T-helper 2 cell treated with Interferon-gamma antibody and Interleukin-4, amounts not matched to agents 5 μg/mL and 100 μg/mL, for 36 hours (primary cell): Measurements from ENCODE around the gene WRNIP1.
A peak's percentile ranks its signal among the peaks of the same experiment; 100 is the strongest.

Source experiments
- DNase-seq: peaks from one replicate; pipeline ENCODE4 v3.0.0; 2021; ENCODE audit warnings: low spot score
- H3K27ac Mint-ChIP-seq: one replicate; pipeline ENCODE4 v1.8.0; 2021; ENCODE audit warnings: mild to moderate bottlenecking, mixed read lengths
- H3K27me3 Mint-ChIP-seq: one replicate; pipeline ENCODE4 v1.8.0; 2021; ENCODE audit warnings: low read depth, mixed read lengths
- H3K36me3 Mint-ChIP-seq: one replicate; pipeline ENCODE4 v1.8.0; 2021; ENCODE audit warnings: low read depth, mixed read lengths
- H3K4me1 Mint-ChIP-seq: one replicate; pipeline ENCODE4 v1.8.0; 2021; ENCODE audit warnings: low read depth, mixed read lengths
- H3K4me3 Mint-ChIP-seq: one replicate; pipeline ENCODE4 v1.8.0; 2022; ENCODE audit warnings: mild to moderate bottlenecking, moderate library complexity, mixed read lengths
- H3K9me3 Mint-ChIP-seq: one replicate; pipeline ENCODE4 v1.8.0; 2021; ENCODE audit warnings: mixed read lengths

The WRNIP1 gene

GRCh38 chr6:2777249-2777648 is 12.1 kb downstream of the WRNIP1 start:
- peaks cover 16% of the 10 kb centered on the region for H3K4me1 Mint-ChIP-seq
- no peaks in the 10 kb centered on the region for H3K9me3 Mint-ChIP-seq
- no peaks in the 10 kb centered on the region for H3K27me3 Mint-ChIP-seq
- H3K36me3 Mint-ChIP-seq: peaks cover 48% of the 10 kb centered on the region
- no peak overlapping the region for H3K4me3 Mint-ChIP-seq
- DNase-seq: no peak
- no peak overlapping the region for H3K27ac Mint-ChIP-seq

- Mint-ChIP-seq H3K4me1 (peaks cover 9% of the 10 kb centered on the region), H3K36me3 (peaks cover 47% of the 10 kb centered on the region), H3K4me3 (no peak overlapping the region), H3K27ac (no peak overlapping the region), H3K9me3 (no peaks in the 10 kb centered on the region), H3K27me3 (no peaks in the 10 kb centered on the region)
- DNase-seq: no peak
Observed at GRCh38 chr6:2780102-2780737, 15.0 kb downstream of the WRNIP1 start.

- H3K27ac Mint-ChIP-seq: no peak overlapping the region
- H3K27me3 Mint-ChIP-seq: no peaks in the 10 kb centered on the region
- H3K9me3 Mint-ChIP-seq: no peaks in the 10 kb centered on the region
Observed at GRCh38 chr6:2781685-2782355, 16.6 kb downstream of the WRNIP1 start.

GRCh38 chr6:2782356-2782708 is 17.1 kb downstream of the WRNIP1 start:
- no peak for DNase-seq
- Mint-ChIP-seq H3K27me3 (no peaks in the 10 kb centered on the region), H3K4me3 (no peak overlapping the region), H3K4me1 (peaks cover 2% of the 10 kb centered on the region), H3K9me3 (no peaks in the 10 kb centered on the region), H3K36me3 (peaks cover 51% of the 10 kb centered on the region), H3K27ac (no peak overlapping the region)

More at GRCh38 chr6:2781685-2782355, 16.6 kb downstream of the WRNIP1 start:
- Mint-ChIP-seq H3K4me1 (peaks cover 2% of the 10 kb centered on the region), H3K36me3 (peaks cover 47% of the 10 kb centered on the region), H3K4me3 (no peak overlapping the region)
- no peak for DNase-seq

- no peak for DNase-seq
- Mint-ChIP-seq H3K27ac (no peak overlapping the region), H3K4me3 (no peak overlapping the region), H3K4me1 (peaks cover 2% of the 10 kb centered on the region), H3K27me3 (no peaks in the 10 kb centered on the region), H3K9me3 (no peaks in the 10 kb centered on the region), H3K36me3 (peaks cover 50% of the 10 kb centered on the region)
Observed at GRCh38 chr6:2782825-2783187, 17.6 kb downstream of the WRNIP1 start.

- peaks cover 2% of the 10 kb centered on the region for H3K4me1 Mint-ChIP-seq
- H3K9me3 Mint-ChIP-seq: no peaks in the 10 kb centered on the region
- H3K36me3 Mint-ChIP-seq: peaks cover 49% of the 10 kb centered on the region
- H3K4me3 Mint-ChIP-seq: no peak overlapping the region
- no peak for DNase-seq
- H3K27ac Mint-ChIP-seq: no peak overlapping the region
- no peaks in the 10 kb centered on the region for H3K27me3 Mint-ChIP-seq
Observed at GRCh38 chr6:2783188-2783963, 18.2 kb downstream of the WRNIP1 start.

GRCh38 chr6:2784061-2784460 is 18.9 kb downstream of the WRNIP1 start:
- Mint-ChIP-seq H3K36me3 (peaks cover 48% of the 10 kb centered on the region), H3K27ac (no peak overlapping the region), H3K4me1 (peaks cover 2% of the 10 kb centered on the region), H3K27me3 (no peaks in the 10 kb centered on the region), H3K4me3 (no peak overlapping the region), H3K9me3 (no peaks in the 10 kb centered on the region)
- no peak for DNase-seq

GRCh38 chr6:2784930-2785329 is 19.7 kb downstream of the WRNIP1 start:
- Mint-ChIP-seq H3K4me3 (no peak overlapping the region), H3K27ac (no peak overlapping the region), H3K27me3 (no peaks in the 10 kb centered on the region), H3K9me3 (no peaks in the 10 kb centered on the region), H3K36me3 (peaks cover 41% of the 10 kb centered on the region), H3K4me1 (peaks cover 2% of the 10 kb centered on the region)
- DNase-seq: no peak

GRCh38 chr6:2786269-2786668 is 21.1 kb downstream of the WRNIP1 start:
- H3K27me3 Mint-ChIP-seq: no peaks in the 10 kb centered on the region
- H3K27ac Mint-ChIP-seq: no peak overlapping the region
- no peak for DNase-seq
- no peak overlapping the region for H3K4me3 Mint-ChIP-seq
- H3K9me3 Mint-ChIP-seq: no peaks in the 10 kb centered on the region
- H3K36me3 Mint-ChIP-seq: peaks cover 36% of the 10 kb centered on the region
- H3K4me1 Mint-ChIP-seq: peaks cover 4% of the 10 kb centered on the region

GRCh38 chr6:2790588-2791449 is 25.6 kb downstream of the WRNIP1 start:
- peaks cover 33% of the 10 kb centered on the region for H3K4me1 Mint-ChIP-seq
- no peaks in the 10 kb centered on the region for H3K9me3 Mint-ChIP-seq
- no peaks in the 10 kb centered on the region for H3K27me3 Mint-ChIP-seq
- H3K27ac Mint-ChIP-seq: peak overlapping the region; percentile 82
- H3K4me3 Mint-ChIP-seq: peak overlapping the region; percentile 70
- peak; percentile 59 for DNase-seq
- peaks cover 21% of the 10 kb centered on the region for H3K36me3 Mint-ChIP-seq

- peaks cover 34% of the 10 kb centered on the region for H3K4me1 Mint-ChIP-seq
- no peak for DNase-seq
Observed at GRCh38 chr6:2791450-2791974, 26.3 kb downstream of the WRNIP1 start.

GRCh38 chr6:2792330-2793110 is 27.3 kb downstream of the WRNIP1 start:
- Mint-ChIP-seq H3K27me3 (no peaks in the 10 kb centered on the region), H3K4me3 (peak overlapping the region; percentile 73), H3K27ac (peak overlapping the region; percentile 92), H3K36me3 (peaks cover 14% of the 10 kb centered on the region), H3K4me1 (peaks cover 43% of the 10 kb centered on the region), H3K9me3 (no peaks in the 10 kb centered on the region)
- no peak for DNase-seq

More at GRCh38 chr6:2791450-2791974, 26.3 kb downstream of the WRNIP1 start:
- Mint-ChIP-seq H3K27ac (peak overlapping the region; percentile 82), H3K27me3 (no peaks in the 10 kb centered on the region), H3K36me3 (peaks cover 18% of the 10 kb centered on the region), H3K4me3 (peak overlapping the region; percentile 70), H3K9me3 (no peaks in the 10 kb centered on the region)
